HG03066 (cell line): ENCODE data around the gene PGGHG.
"Not testable (repeated sequence)": the region's sequence is repeated elsewhere in the genome, so short reads cannot be mapped to it uniquely, and the experiment has no call there.

ENCODE experiments used
- ATAC-seq: cut with Tn5 transposase; IDR thresholded peaks from one replicate; pipeline ENCODE4 v1.9.1; 2021; ENCODE audit warnings: low read depth; ENCODE audit not compliant: unreplicated experiment

PGGHG gene

DNA sequence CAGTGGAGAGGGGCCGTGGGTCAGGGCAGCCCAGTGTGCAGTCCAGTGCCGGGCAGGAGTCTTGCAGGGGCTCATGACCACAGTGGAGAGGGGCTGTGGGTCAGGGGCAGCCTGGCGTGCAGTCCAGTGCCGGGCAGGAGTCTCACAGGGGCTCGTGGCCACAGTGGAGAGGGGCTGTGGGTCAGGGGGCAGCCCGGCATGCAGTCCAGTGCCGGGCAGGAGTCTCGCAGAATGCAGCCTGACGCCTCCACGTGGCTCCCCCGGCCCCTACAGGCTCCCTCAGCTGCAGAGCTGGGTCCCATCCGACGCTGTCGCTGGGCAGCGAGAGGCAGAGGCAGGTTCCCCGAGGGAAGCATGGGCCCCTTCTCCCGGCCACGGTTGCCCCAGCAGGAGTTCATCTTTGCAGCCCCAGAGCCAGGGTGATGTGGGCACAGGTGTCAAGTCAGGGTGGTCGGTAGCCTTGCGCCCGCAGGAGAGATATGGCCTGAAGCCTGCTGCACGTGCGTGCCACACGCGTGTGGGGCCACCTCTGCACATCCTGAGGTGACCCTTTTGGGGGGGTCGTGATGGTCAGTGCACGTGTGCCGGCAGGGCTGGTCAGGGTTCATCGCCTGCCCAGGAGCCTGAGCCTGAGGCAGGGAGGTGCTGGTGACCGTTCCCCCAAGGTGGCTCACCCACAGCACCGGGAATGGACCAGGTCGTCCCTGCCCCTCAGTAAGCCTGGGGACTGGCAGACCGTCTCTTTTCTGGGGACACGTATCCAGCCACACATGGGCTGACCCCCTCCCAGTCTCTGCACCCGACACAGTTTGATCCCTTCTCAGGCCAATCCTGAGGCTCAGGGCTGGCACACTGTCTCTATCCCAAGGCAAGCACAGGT is 7.5 kb downstream of the PGGHG start:
- no peak for ATAC-seq

DNA sequence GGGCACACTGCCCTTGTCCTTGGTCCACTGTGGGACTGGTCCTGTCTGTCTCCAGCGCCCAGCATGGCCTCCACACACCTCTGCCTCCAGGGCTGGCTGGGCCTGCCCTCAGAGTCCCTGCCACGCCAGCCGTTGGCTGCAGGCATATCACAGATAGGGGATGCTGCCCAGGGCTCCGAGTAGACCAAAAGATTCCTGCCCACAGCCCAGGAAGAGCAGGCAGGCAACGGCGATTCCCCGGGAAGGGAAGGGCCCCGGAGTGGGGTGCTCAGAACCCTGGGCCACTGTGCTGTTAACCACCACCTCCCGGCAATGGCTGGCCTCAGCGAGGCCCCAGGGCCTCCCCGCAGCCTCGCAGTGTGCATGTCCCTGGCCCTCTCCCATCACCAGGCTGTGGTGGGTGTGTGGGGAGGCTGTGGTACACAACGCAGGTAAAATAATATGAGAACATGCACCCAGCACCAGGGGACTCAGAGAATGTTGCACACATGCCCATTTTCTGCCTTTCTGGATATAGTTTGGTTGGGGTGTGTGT is 8.2 kb downstream of the PGGHG start:
- no peak for ATAC-seq

DNA sequence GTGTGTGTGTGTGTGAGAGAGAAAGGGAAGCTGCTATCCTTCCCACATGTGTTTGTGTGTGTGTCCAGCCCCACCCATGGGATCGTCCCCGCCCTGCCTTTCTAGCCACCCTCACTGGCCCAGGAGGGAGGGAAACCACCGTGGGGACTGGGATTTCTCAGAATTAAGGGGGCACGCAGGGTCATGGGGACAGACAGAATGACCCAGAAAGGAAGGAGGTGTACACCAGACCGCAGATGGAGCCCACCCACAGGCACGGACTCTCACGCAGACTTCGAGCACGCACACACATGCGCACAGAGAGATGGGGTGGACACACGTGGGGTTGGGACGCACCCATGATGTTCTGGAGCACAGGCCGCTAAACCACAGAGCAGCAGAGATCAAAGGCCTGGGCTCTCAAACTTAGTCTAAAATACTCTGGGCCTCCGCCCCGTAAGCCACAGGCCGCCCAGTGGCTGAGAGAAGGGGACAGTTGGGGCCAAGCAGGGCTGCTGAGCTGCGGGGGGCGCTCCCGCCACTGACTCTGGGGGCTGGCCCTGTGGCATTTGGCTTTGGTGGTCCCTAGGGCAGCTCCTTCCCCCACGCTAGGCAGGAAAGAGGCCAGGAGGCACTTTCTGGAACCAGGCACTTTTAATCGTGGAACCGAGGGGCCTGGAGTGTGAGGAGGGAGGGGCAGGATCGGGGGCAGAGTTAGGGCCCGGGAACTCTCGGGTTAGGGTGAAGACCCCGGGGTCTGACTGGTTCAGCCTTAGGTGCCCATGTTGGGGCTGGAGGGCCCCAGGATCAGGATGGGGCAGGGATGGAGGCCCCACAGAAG is 8.9 kb downstream of the PGGHG start:
- no peak for ATAC-seq

DNA sequence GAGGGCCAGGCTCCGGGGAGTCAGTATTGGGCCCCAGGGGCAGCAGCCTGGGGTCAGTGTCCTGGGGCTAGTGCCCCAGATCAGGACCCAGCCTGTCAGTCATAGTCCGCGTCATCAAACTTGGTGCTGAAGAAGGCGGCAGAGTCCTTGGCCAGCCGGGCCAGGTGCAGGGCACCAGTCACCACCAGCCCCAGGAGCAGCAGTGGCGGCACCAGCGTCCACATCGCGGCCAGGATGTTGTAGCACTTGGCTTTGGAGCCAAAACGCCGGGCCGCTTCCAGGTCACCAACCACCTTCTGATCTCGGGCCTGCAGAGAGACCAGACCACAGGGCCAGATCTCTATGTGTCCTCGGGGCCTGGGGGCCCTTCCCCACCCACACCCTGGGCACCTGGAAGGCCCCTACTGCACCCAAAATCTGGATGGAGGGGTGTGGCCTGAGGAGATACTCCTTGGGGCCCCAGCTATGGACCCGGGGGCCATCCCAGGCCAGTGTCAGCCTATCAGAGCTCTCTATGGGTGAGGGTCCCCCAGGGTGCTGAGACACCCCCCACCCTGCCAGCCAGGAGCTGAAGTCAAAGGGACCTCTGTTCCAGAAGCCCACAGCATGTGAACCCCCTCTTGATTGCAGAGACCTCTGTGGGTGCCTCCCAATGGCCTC is 9.6 kb downstream of the PGGHG start:
- ATAC-seq = no peak

DNA sequence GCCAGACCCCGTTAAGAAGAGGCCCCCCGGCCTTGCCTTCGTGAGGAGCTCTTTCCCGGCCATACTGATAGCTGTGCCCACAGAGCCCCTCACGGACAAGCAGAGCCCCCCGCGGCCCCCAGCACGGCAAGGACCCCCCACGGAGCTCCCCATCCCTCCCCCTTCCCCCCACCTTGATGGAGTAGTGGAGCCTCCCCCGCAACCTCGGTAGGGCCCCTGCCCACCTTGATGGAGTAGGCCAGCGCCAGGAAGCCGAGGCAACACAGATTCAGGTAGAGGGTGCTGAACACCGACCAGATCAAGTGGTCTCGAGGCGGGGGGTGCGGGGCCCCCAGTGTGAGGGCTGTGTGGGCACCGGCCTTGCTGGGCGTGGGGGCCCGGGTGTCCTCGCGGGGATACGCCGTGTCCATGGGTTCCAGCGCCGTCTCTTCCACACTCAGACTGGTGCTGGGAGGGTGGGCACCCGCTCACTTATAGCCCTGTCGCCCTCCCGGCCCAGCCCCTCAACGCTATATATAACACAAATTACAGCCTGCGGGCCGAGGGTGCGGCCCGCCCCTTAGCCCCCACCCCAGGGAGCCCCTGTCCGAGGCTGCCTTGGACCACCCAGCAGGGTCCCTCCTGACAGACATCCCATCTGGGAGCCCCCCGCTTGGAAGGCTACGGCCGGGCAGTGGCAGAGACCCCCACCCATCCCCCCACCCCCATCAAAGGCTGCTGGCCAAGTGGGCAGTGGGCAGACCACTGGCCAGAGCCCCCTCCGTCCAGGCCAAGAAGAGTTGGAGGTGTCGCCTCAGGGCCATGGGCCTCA is 10.4 kb downstream of the PGGHG start, which contains the start of gene IFITM5:
Gene IFITM5 (minus strand): TSS at position 446 of the 811 bp plus-strand sequence. CDS start 36 bp downstream, at position 410.
- ATAC-seq = no peak

DNA sequence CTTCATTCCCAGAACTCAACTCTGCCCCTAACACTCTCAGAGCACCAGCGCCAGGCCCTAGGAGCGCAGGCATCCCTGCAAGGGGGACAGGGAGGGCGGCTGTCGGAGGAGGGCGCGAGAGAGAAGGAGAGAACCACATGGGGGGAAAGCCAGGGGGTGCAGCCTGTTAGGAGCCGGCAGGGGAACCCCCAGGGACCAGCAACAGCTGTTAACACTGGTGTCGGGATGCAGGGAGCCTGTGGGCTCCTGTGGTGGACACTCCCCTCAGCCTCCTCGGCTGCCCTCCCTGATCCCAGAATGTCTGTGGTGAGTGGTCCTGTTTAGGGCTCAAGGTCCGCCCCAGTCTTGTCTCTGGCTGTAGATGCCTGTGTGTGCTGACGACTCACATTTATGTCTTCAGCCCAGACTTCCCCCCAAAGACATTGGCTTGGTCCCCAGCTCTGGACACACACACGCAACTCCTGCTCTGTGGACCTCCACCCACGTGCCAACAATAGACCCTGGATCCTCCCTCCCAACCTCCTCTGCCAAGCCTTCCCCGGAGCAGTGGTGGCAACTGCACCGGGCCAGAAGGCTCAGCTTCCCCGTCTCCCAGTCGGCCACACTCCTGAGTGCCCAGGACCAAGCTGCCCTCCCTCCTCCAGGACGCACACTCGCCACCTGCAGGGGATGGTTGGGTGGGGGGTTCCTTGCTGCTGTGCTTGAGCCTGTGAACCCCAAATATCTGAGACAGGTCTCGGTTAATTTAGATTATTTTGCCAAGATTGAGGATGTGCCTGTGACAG is 11.2 kb downstream of the PGGHG start:
- ATAC-seq = no peak

DNA sequence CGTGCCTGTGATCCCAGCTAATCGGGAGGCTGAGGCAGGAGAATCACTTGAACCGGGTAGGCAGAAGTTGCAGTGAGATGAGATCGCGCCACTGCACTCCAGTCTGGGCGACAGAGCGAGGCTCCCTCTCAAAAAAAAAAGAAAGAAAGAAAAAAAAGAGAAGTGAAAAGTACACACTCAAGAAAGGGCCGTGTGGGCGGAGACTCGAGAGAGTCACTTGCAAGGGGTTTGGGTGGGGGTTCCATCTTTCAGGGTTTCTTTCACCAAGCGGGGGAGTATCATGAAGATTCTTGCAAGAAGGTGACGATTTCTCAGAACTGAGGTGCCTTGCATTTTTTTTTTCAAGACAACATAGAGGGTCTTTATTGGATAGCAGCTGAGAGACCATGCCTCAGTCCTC is 14.4 kb downstream of the PGGHG start:
- no peak for ATAC-seq

DNA sequence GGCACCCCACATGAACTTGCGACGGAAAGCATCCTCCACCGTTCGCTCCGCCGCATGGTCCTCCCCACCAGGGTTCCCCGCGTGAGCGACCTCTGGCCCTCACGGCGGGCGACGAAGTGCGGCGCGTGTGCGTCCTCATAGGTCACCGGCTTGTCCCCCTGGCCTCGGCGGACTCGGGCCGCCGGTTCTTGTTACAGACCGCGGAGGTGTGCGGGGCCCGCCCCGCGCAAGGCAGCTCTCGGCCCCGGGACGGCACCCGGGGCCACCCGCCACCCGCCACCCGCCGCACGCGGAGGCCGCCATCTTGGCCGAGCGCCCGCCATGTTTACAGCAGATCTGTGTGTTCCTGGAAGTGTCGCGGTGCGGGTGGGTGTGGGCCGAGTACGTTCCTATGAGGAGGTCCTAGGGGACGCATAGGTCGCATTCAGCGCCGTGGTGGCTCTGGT is 15.2 kb downstream of the PGGHG start:
- no peak for ATAC-seq

DNA sequence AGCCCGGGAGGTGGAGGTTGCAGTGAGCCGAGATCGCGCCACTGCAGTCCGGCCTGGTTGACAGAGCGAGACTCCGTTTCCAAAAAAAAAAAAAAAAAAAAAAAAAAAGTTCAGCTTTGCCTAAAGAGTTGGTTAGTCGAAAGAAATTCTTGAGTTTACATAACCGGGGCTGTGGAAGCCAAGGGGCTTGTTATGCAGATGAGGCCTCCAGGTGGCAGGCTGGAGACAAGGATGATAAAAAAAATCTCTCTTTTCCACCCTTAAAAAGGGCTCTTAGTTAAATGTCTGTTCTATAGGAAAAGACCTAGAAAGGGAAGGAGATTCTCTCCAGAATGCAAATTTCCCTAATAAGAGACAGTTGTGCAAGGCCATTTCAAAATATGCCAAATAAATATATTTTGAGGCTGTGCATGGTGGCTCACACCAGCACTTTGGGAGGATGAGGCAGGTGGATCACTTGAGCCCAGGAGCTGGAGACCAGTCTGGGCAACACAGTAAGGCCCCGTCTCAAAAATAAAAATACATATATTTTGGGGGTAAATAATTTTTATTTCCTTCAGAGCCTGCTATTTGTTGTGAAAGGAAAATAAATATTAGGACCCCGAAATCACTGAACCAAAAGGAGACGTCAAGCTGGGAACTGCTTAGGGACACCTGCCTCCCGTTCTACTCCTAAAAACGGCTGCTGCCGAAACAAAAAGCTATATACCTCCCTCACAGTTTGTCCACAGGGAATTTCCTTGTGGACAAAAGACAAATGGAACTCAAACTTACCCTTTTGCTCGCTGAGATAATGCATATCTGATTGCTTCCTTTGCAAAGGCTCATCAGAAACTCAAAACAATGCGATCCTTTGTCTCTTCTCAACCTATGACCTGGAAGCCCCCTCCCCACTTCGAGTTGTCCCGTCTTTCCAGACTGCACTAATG is 16.3 kb downstream of the PGGHG start:
- ATAC-seq = no peak

DNA sequence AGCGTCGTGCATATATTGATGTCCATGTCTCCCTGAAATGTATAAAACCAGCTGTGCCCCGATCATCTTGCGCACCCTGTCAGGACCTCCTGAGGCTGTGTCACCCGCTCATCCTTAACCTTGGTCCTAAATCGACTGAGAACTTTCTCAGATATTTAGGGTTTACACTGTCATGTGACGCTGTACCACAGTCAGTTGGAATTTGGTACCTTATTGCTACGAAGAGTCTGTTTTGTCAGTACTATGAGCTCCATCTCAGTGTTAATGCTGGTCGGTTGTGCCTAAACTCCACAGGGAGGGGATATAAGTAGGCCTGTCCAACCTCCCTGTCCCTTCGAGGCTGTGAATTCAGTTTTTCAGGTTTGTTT is 16.9 kb downstream of the PGGHG start:
- ATAC-seq = no peak

DNA sequence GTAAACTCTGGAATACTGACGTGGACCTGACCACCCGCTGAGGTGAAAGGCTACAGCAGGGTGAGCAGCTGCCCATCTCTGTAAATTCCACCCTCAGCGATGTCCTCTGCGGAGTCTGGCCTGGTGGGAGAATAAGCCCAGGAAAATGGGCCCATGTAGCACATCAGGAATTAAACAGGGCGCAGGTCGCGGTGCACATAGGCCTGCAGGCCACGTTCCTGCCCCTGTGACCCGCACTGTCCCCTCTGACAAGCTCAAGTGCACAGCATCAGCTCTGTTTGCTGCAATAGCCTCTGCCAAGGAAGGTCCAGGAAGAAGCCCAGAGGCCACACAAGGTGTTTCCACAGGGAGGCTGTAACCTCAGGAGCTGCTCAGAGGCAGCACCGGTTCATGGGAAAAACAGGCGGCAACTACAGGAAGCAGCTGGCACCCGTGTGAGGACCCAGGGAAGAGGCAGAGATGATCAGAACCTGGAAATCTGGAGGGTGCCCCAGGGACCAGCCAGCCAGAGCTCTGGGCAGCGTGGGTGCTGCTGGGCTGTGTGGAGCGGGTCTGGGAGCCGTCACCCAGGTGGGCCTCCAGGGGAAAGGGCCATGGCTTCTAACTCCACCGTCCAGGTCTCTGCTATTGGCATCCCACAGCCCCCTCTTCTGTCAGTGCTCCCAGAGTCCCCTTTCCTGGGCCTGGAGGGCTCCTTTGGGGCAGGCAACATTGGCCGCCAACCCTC is 17.9 kb downstream of the PGGHG start:
- ATAC-seq = no peak

DNA sequence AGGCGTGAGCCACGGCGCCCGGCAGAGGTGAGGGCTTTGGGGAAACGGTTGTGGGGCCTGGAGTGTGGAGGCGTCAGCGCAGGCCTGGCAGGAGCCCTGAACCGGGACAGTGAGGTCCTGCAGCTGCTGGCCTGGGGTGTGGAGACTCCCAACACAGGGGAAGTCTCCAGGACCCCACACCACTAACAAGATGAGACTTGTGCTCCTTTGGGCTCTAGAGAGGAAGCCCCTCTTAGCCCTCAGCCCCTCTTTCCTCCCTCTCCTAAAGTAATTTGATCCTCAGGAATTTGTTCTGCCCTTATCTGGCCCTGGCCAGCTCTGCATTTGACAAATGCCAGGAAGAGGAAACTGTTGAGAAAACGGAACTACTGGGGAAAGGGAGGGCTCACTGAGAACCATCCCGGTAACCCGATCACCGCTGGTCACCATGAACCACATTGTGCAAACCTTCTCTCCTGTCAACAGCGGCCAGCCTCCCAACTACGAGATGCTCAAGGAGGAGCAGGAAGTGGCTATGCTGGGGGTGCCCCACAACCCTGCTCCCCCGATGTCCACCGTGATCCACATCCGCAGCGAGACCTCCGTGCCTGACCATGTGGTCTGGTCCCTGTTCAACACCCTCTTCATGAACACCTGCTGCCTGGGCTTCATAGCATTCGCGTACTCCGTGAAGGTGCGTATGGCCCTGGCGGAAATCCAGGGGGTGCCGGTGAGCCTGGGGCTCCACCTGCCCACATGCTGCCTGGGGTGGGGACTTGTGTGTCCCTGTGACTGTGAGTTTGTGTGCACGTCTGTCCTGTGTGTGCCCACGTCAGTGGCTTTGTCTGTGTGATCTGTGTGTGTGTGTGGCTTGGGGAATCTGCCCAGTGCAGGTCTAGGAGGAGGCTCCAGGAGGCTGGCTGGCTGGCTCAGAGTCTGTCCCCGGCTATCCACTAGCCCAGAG is 19.1 kb downstream of the PGGHG start, which contains the start of gene IFITM2:
Gene IFITM2 (plus strand): TSS at position 51 of the 943 bp plus-strand sequence. CDS start 377 bp downstream, at position 428.
- ATAC-seq = not testable (repeated sequence)

DNA sequence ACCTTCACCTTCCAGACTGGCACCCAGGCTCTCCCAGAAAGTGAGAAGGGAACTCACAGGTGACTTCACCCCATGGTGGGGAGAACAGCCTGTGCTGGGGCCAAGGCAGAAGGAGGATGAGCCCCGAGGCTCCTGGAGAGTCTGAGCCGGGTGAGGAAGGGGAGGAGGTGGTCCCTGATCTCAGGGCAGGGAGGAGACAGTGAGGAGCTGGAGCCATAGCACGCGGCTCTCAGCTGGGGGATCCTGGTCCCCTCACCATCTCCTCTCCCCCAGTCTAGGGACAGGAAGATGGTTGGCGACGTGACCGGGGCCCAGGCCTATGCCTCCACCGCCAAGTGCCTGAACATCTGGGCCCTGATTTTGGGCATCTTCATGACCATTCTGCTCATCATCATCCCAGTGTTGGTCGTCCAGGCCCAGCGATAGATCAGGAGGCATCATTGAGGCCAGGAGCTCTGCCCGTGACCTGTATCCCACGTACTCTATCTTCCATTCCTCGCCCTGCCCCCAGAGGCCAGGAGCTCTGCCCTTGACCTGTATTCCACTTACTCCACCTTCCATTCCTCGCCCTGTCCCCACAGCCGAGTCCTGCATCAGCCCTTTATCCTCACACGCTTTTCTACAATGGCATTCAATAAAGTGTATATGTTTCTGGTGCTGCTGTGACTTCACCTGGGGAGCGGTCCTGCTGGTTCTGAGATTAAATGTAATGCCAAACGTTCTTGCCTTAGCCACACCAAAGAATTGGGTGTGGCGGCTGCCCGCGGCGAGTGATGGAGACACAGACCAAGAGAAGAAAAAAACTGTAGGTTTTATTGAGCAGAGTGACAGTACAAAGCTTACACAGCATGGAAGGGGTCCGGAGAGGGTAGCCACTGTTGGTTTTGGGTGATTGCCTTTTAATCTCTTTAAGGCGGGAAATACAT is 20.1 kb downstream of the PGGHG start:
- not testable (repeated sequence) for ATAC-seq

DNA sequence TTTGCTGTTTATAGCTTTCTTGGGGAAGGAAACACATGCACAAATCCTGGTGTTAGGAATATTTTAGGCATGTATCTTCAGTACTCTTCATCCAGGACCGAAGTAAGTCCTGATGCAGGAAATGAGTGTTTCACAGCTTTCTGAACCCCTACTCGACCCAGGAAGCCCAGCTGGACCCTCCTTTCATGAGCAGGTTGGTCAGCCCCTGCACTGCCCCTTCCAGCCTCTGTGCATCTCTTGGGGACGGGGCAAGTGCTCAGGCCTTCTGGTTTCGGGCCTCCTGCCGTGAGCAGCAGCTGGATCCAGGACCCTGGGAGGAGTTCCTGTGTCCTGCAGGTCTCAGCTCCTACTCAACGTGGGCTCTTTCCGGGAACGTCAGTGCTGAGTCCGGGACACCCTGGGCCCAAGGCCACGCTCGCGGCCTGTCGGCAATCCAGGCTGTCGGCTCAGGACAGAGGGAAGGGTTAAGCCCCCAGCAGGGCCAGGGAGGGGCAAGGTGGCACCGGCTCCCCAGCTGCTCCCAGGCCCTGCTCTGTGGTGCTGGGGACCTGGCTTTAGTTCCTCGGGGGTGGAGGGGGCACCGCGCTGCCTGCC is 21.1 kb downstream of the PGGHG start:
- not testable (repeated sequence) for ATAC-seq
